ENCODE data around the gene SLC10A7.
"Not testable (repeated sequence)": the region's sequence is repeated elsewhere in the genome, so short reads cannot be mapped to it uniquely, and the experiment has no call there.

Gene SLC10A7

GRCh38 chr4:146369446-146369845 lies 152.3 kb downstream of the SLC10A7 start:
- Histone ChIP-seq H3K9me3 (ENCODE audit: insufficient read depth, low read length) (no peaks in the 10 kb centered on the region), H4K20me1 (ENCODE audit: insufficient read depth, low read length) (no peaks in the 10 kb centered on the region), H3K27ac (ENCODE audit: low read length) (no peak overlapping the region), H3K9ac (ENCODE audit: low read length) (no peak overlapping the region), H2AFZ (ENCODE audit: low read depth, low read length) (no peak overlapping the region), H3K4me3 (ENCODE audit: low read length) (no peak overlapping the region), H3K4me1 (ENCODE audit: low read length) (no peaks in the 10 kb centered on the region), H3K79me2 (ENCODE audit: low read length) (no peaks in the 10 kb centered on the region), H3K36me3 (replicated peaks; ENCODE audit: low read depth, low read length) (no peaks in the 10 kb centered on the region), H3K4me2 (ENCODE audit: low read length) (no peak overlapping the region), H3K27me3 (ENCODE audit: low read depth, low read length) (no peaks in the 10 kb centered on the region)
- TF ChIP-seq EZH2phosphoT487 (IDR thresholded peaks at IDR 0.05; ENCODE audit: low read depth), result no peak
- no peak for TF ChIP-seq CTCF (IDR thresholded peaks at IDR 0.05; ENCODE audit: low read depth, low read length)

GRCh38 chr4:146368209-146368608 lies 153.5 kb downstream of the SLC10A7 start:
- H3K9ac ChIP-seq (ENCODE audit: low read length), result no peak overlapping the region
- no peaks in the 10 kb centered on the region for H3K27me3 ChIP-seq (ENCODE audit: low read depth, low read length)
- no peaks in the 10 kb centered on the region for H3K36me3 ChIP-seq (replicated peaks; ENCODE audit: low read depth, low read length)
- TF ChIP-seq EZH2phosphoT487 (IDR thresholded peaks at IDR 0.05; ENCODE audit: low read depth), result no peak
- no peak for TF ChIP-seq CTCF (IDR thresholded peaks at IDR 0.05; ENCODE audit: low read depth, low read length)
- H3K4me3 ChIP-seq (ENCODE audit: low read length), result no peak overlapping the region
- H3K79me2 ChIP-seq (ENCODE audit: low read length), result no peaks in the 10 kb centered on the region
- H3K4me1 ChIP-seq (ENCODE audit: low read length), result no peaks in the 10 kb centered on the region
- H3K27ac ChIP-seq (ENCODE audit: low read length), result no peak overlapping the region
- H3K4me2 ChIP-seq (ENCODE audit: low read length), result no peak overlapping the region
- no peaks in the 10 kb centered on the region for H4K20me1 ChIP-seq (ENCODE audit: insufficient read depth, low read length)
- no peak overlapping the region for H2AFZ ChIP-seq (ENCODE audit: low read depth, low read length)
- no peaks in the 10 kb centered on the region for H3K9me3 ChIP-seq (ENCODE audit: insufficient read depth, low read length)

- Histone ChIP-seq H3K4me2 (ENCODE audit: low read length) (no peak overlapping the region), H3K9ac (ENCODE audit: low read length) (no peak overlapping the region), H3K4me1 (ENCODE audit: low read length) (no peaks in the 10 kb centered on the region), H3K79me2 (ENCODE audit: low read length) (no peaks in the 10 kb centered on the region), H4K20me1 (ENCODE audit: insufficient read depth, low read length) (no peaks in the 10 kb centered on the region), H3K9me3 (ENCODE audit: insufficient read depth, low read length) (no peaks in the 10 kb centered on the region), H3K27me3 (ENCODE audit: low read depth, low read length) (no peaks in the 10 kb centered on the region), H2AFZ (ENCODE audit: low read depth, low read length) (no peak overlapping the region), H3K27ac (ENCODE audit: low read length) (no peak overlapping the region), H3K4me3 (ENCODE audit: low read length) (no peak overlapping the region), H3K36me3 (replicated peaks; ENCODE audit: low read depth, low read length) (no peaks in the 10 kb centered on the region)
- no peak for TF ChIP-seq EZH2phosphoT487 (IDR thresholded peaks at IDR 0.05; ENCODE audit: low read depth)
- TF ChIP-seq CTCF (IDR thresholded peaks at IDR 0.05; ENCODE audit: low read depth, low read length), result no peak
Observed at GRCh38 chr4:146367347-146367746, 154.4 kb downstream of the SLC10A7 start.

GRCh38 chr4:146359771-146360170 lies 162.0 kb downstream of the SLC10A7 start:
- Histone ChIP-seq H3K36me3 (replicated peaks; ENCODE audit: low read depth, low read length) (no peaks in the 10 kb centered on the region), H2AFZ (ENCODE audit: low read depth, low read length) (no peak overlapping the region), H3K79me2 (ENCODE audit: low read length) (no peaks in the 10 kb centered on the region), H3K4me1 (ENCODE audit: low read length) (no peaks in the 10 kb centered on the region), H4K20me1 (ENCODE audit: insufficient read depth, low read length) (no peaks in the 10 kb centered on the region), H3K9me3 (ENCODE audit: insufficient read depth, low read length) (peaks cover 6% of the 10 kb centered on the region; the same call in 1 of the 2 replicates), H3K4me3 (ENCODE audit: low read length) (no peak overlapping the region), H3K4me2 (ENCODE audit: low read length) (no peak overlapping the region), H3K27me3 (ENCODE audit: low read depth, low read length) (no peaks in the 10 kb centered on the region), H3K9ac (ENCODE audit: low read length) (no peak overlapping the region), H3K27ac (ENCODE audit: low read length) (no peak overlapping the region)
- TF ChIP-seq EZH2phosphoT487 (IDR thresholded peaks at IDR 0.05; ENCODE audit: low read depth) (no peak), CTCF (IDR thresholded peaks at IDR 0.05; ENCODE audit: low read depth, low read length) (no peak)

- not testable (repeated sequence) for H3K36me3 ChIP-seq (replicated peaks; ENCODE audit: low read depth, low read length); H3K79me2 ChIP-seq (ENCODE audit: low read length); H3K4me3 ChIP-seq (ENCODE audit: low read length)
Observed at GRCh38 chr4:146350114-146350513, 171.6 kb downstream of the SLC10A7 start.

More at GRCh38 chr4:146350114-146350513, 171.6 kb downstream of the SLC10A7 start:
- not testable (repeated sequence) for H3K27me3 ChIP-seq (ENCODE audit: low read depth, low read length); H2AFZ ChIP-seq (ENCODE audit: low read depth, low read length); H3K9ac ChIP-seq (ENCODE audit: low read length); H4K20me1 ChIP-seq (ENCODE audit: insufficient read depth, low read length); H3K4me2 ChIP-seq (ENCODE audit: low read length); H3K9me3 ChIP-seq (ENCODE audit: insufficient read depth, low read length); H3K27ac ChIP-seq (ENCODE audit: low read length); H3K4me1 ChIP-seq (ENCODE audit: low read length)
